ENCODE results near the gene SLC13A3.

- TF ChIP-seq CTCF (IDR thresholded peaks at IDR 0.05) (no peak), POLR2A (IDR thresholded peaks at IDR 0.05) (no peak)
Measured at GRCh38 chr20:46568570-46569129, 82.6 kb downstream of the SLC13A3 start.
